ENCODE data around the gene TMEM212. TPM values are rescaled to one million over a fixed set of nuclear protein-coding genes. Genes with fewer than 3 reads are reported as not detected.
A peak's percentile ranks its signal among the peaks of the same experiment; 100 is the strongest.

The TMEM212 gene
- total RNA-seq, 1 experiment from 2014 or later = not detected

- no peak for DNase-seq
- peaks cover 10% of the 10 kb centered on the region for H3K4me1 ChIP-seq
- H3K9me3 ChIP-seq (replicated peaks) = peaks cover 4% of the 10 kb centered on the region; the same call in 1 of the 2 replicates
- H3K27ac ChIP-seq = no peak overlapping the region
- H3K4me3 ChIP-seq = no peak overlapping the region
- H3K27me3 ChIP-seq = no peaks in the 10 kb centered on the region
- no peaks in the 10 kb centered on the region for H3K36me3 ChIP-seq
These were observed 20.6 kb upstream of the TMEM212 start for GRCh38 chr3:171822431-171823106.

- Histone ChIP-seq H3K4me1 (peaks cover 10% of the 10 kb centered on the region), H3K4me3 (no peak overlapping the region), H3K27me3 (no peaks in the 10 kb centered on the region), H3K36me3 (no peaks in the 10 kb centered on the region), H3K9me3 (replicated peaks) (no peaks in the 10 kb centered on the region), H3K27ac (no peak overlapping the region)
- no peak for DNase-seq
These were observed 19.0 kb upstream of the TMEM212 start for GRCh38 chr3:171824116-171824515.

- H3K27ac ChIP-seq = no peak overlapping the region
- H3K27me3 ChIP-seq = no peaks in the 10 kb centered on the region
- no peak overlapping the region for H3K4me3 ChIP-seq
- no peaks in the 10 kb centered on the region for H3K9me3 ChIP-seq (replicated peaks)
- H3K36me3 ChIP-seq = no peaks in the 10 kb centered on the region
- peaks cover 15% of the 10 kb centered on the region for H3K4me1 ChIP-seq
- DNase-seq = no peak
These were observed 18.3 kb upstream of the TMEM212 start for GRCh38 chr3:171824824-171825221.

- Histone ChIP-seq H3K27me3 (no peaks in the 10 kb centered on the region), H3K27ac (no peak overlapping the region), H3K9me3 (replicated peaks) (no peaks in the 10 kb centered on the region), H3K4me3 (no peak overlapping the region), H3K4me1 (peaks cover 18% of the 10 kb centered on the region), H3K36me3 (no peaks in the 10 kb centered on the region)
- peak in 1 of 2 experiments; percentile 39 for DNase-seq
These were observed 17.8 kb upstream of the TMEM212 start for GRCh38 chr3:171825222-171825828.

- H3K9me3 ChIP-seq (replicated peaks) = no peaks in the 10 kb centered on the region
- H3K4me1 ChIP-seq = peaks cover 20% of the 10 kb centered on the region
- no peaks in the 10 kb centered on the region for H3K36me3 ChIP-seq
- H3K4me3 ChIP-seq = no peak overlapping the region
- no peaks in the 10 kb centered on the region for H3K27me3 ChIP-seq
- DNase-seq = no peak
- no peak overlapping the region for H3K27ac ChIP-seq
These were observed 15.8 kb upstream of the TMEM212 start for GRCh38 chr3:171827385-171827784.

- Histone ChIP-seq H3K9me3 (replicated peaks) (no peaks in the 10 kb centered on the region), H3K4me1 (peaks cover 20% of the 10 kb centered on the region), H3K36me3 (no peaks in the 10 kb centered on the region), H3K27ac (no peak overlapping the region), H3K27me3 (no peaks in the 10 kb centered on the region), H3K4me3 (no peak overlapping the region)
- DNase-seq = no peak
These were observed 15.2 kb upstream of the TMEM212 start for GRCh38 chr3:171827836-171828458.

GRCh38 chr3:171828902-171829770, 14.0 kb upstream of the TMEM212 start:
- no peak overlapping the region for H3K4me3 ChIP-seq
- DNase-seq = no peak
- H3K27me3 ChIP-seq = no peaks in the 10 kb centered on the region
- H3K36me3 ChIP-seq = no peaks in the 10 kb centered on the region
- H3K9me3 ChIP-seq (replicated peaks) = no peaks in the 10 kb centered on the region
- H3K27ac ChIP-seq = peak overlapping the region; percentile 35; the same call in 1 of the 2 replicates
- peaks cover 22% of the 10 kb centered on the region for H3K4me1 ChIP-seq

GRCh38 chr3:171829841-171830517, 13.2 kb upstream of the TMEM212 start:
- Histone ChIP-seq H3K4me1 (peaks cover 27% of the 10 kb centered on the region), H3K36me3 (no peaks in the 10 kb centered on the region), H3K4me3 (no peak overlapping the region), H3K9me3 (replicated peaks) (no peaks in the 10 kb centered on the region), H3K27me3 (no peaks in the 10 kb centered on the region), H3K27ac (peak overlapping the region; percentile 35)
- DNase-seq = peak; percentile 84 to 92

- no peaks in the 10 kb centered on the region for H3K36me3 ChIP-seq
- H3K4me3 ChIP-seq = no peak overlapping the region
- DNase-seq = no peak
- peaks cover 22% of the 10 kb centered on the region for H3K4me1 ChIP-seq
- peak overlapping the region; percentile 35 for H3K27ac ChIP-seq
- no peaks in the 10 kb centered on the region for H3K9me3 ChIP-seq (replicated peaks)
- no peaks in the 10 kb centered on the region for H3K27me3 ChIP-seq
These were observed 12.7 kb upstream of the TMEM212 start for GRCh38 chr3:171830518-171830875.

- H3K9me3 ChIP-seq (replicated peaks) = no peaks in the 10 kb centered on the region
- no peak overlapping the region for H3K4me3 ChIP-seq
- H3K36me3 ChIP-seq = no peaks in the 10 kb centered on the region
- no peak overlapping the region for H3K27ac ChIP-seq
- H3K27me3 ChIP-seq = no peaks in the 10 kb centered on the region
- no peak for DNase-seq
- peaks cover 17% of the 10 kb centered on the region for H3K4me1 ChIP-seq
These were observed 11.2 kb upstream of the TMEM212 start for GRCh38 chr3:171831936-171832335.

GRCh38 chr3:171832989-171833388, 10.2 kb upstream of the TMEM212 start:
- no peak overlapping the region for H3K27ac ChIP-seq
- no peaks in the 10 kb centered on the region for H3K9me3 ChIP-seq (replicated peaks)
- DNase-seq = no peak
- H3K4me3 ChIP-seq = no peak overlapping the region
- H3K36me3 ChIP-seq = no peaks in the 10 kb centered on the region
- peaks cover 17% of the 10 kb centered on the region for H3K4me1 ChIP-seq
- no peaks in the 10 kb centered on the region for H3K27me3 ChIP-seq

GRCh38 chr3:171833789-171834460, 9.2 kb upstream of the TMEM212 start:
- DNase-seq = peak in 1 of 2 experiments; percentile 33
- no peaks in the 10 kb centered on the region for H3K36me3 ChIP-seq
- peaks cover 21% of the 10 kb centered on the region for H3K4me1 ChIP-seq
- H3K27me3 ChIP-seq = no peaks in the 10 kb centered on the region
- no peak overlapping the region for H3K4me3 ChIP-seq
- no peaks in the 10 kb centered on the region for H3K9me3 ChIP-seq (replicated peaks)
- no peak overlapping the region for H3K27ac ChIP-seq

- H3K27ac ChIP-seq = no peak overlapping the region
These were observed 8.7 kb upstream of the TMEM212 start for GRCh38 chr3:171834461-171834801.

GRCh38 chr3:171835116-171835515, 8.0 kb upstream of the TMEM212 start:
- Histone ChIP-seq H3K27ac (no peak overlapping the region), H3K4me1 (peaks cover 15% of the 10 kb centered on the region), H3K9me3 (replicated peaks) (no peaks in the 10 kb centered on the region), H3K36me3 (no peaks in the 10 kb centered on the region), H3K4me3 (no peak overlapping the region), H3K27me3 (no peaks in the 10 kb centered on the region)
- no peak for DNase-seq

More at GRCh38 chr3:171834461-171834801, 8.7 kb upstream of the TMEM212 start:
- H3K4me1 ChIP-seq = peaks cover 21% of the 10 kb centered on the region
- no peaks in the 10 kb centered on the region for H3K36me3 ChIP-seq
- H3K9me3 ChIP-seq (replicated peaks) = no peaks in the 10 kb centered on the region
- no peak overlapping the region for H3K4me3 ChIP-seq
- no peak for DNase-seq
- no peaks in the 10 kb centered on the region for H3K27me3 ChIP-seq

Data from SJCRH30 (cell line).